Occipital lobe (tissue), 2 donors: Measurements from ENCODE around the gene BBLN. TPM values are rescaled to one million over a fixed set of nuclear protein-coding genes. Genes with fewer than 3 reads are reported as not detected.
"Not testable (repeated sequence)": the region's sequence is repeated elsewhere in the genome, so short reads cannot be mapped to it uniquely, and the experiment has no call there.

Source experiments
- DNase-seq: peaks from one replicate; lab custom pipeline; 2025; lab: John Stamatoyannopoulos, UW
- total RNA-seq: library from RNA; depleted of rRNA; stranded (reverse); fragments of >200 nt; gene quantifications from one replicate; pipeline ENCODE4 v1.2.3, GENCODE V29; 2014

BBLN gene
- 32.6 TPM for total RNA-seq

- DNase-seq, result peak; percentile 95
Measured at GRCh38 chr9:128159784-128160602, at the start of gene BBLN. TSS of gene BBLN (plus strand) at chr9:128160265. CDS start at chr9:128160408, 143 bp downstream.

GRCh38 chr9:128111726-128112125 is 48.3 kb upstream of the BBLN start:
- not testable (repeated sequence) for DNase-seq

- no peak for DNase-seq
Measured at GRCh38 chr9:128113526-128114325, 46.3 kb upstream of the BBLN start.

- DNase-seq, result no peak
Measured at GRCh38 chr9:128114326-128115186, 45.5 kb upstream of the BBLN start.

GRCh38 chr9:128115187-128116103 is 44.6 kb upstream of the BBLN start:
- DNase-seq, result no peak

GRCh38 chr9:128116104-128117083 is 43.7 kb upstream of the BBLN start:
- DNase-seq, result no peak

GRCh38 chr9:128117613-128118471 is 42.2 kb upstream of the BBLN start:
- DNase-seq, result peak; percentile 80

- no peak for DNase-seq
Measured at GRCh38 chr9:128118472-128118857, 41.6 kb upstream of the BBLN start.

- no peak for DNase-seq
Measured at GRCh38 chr9:128118971-128119665, 40.9 kb upstream of the BBLN start.

GRCh38 chr9:128120061-128120740 is 39.9 kb upstream of the BBLN start:
- DNase-seq, result no peak

GRCh38 chr9:128120741-128121465 is 39.2 kb upstream of the BBLN start:
- DNase-seq, result no peak

- DNase-seq, result no peak
Measured at GRCh38 chr9:128121466-128121810, 38.6 kb upstream of the BBLN start.

GRCh38 chr9:128121924-128122808 is 37.9 kb upstream of the BBLN start:
- no peak for DNase-seq

- no peak for DNase-seq
Measured at GRCh38 chr9:128122809-128123175, 37.3 kb upstream of the BBLN start.

- DNase-seq, result no peak
Measured at GRCh38 chr9:128123451-128124080, 36.5 kb upstream of the BBLN start.
